ENCODE measurements around the gene OR1I1.

The OR1I1 gene

DNA sequence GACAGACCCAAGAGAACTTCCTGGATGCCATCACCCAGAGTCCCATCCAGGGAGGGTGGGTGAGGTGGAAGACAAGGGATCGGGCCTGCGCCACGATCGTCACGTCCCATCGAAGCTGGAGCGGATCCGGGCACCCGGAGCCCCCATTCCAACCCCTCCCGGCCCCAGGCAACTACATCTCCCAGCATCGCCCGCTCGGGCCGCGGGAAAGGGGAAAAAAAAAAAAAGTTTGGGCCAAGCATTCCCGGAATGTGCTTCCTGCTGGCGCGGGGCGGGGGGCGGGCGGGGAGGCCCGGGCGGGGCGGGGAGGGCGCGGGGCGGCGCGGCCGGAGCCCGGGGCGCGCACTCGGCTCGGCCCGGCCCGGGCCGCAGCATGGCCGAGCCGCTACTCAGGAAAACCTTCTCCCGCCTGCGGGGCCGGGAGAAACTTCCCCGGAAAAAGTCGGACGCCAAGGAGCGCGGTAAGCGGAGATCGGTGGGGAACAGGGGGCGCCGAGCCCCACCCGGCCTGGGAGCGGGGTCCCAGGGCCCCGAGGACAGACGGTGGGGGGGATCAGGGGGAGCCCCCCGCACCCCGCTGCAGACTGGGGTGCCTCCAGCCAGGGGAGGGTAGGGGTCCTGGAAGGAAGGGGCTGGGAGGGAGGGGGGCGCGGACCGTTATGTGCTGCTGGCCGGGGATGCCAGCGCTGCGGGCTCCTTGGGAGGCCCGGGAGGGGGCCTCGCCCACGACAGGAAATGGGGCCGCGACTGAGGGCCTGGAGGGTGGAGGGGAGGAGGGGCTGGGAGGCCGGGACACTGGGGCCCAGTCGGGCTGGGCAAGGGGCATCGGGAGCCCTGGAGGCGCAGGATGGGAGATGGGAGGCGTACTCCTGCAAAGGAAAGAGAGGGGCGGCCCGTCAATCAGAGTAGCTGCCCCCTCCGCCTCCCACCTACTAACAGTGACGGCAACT, 25.3 kb downstream of the OR1I1 start, which contains the start of gene SYDE1:
Gene SYDE1, plus strand, starts transcription at position 341 of the 950 bp plus-strand sequence. Its CDS starts 33 bp downstream, at position 374.
- H3K27me3 ChIP-seq (ENCODE audit: control insufficient read depth, low read length) = no peaks in the 10 kb centered on the region
- H3K9me3 ChIP-seq (ENCODE audit: control insufficient read depth, insufficient read depth, low read length) = peaks cover 5% of the 10 kb centered on the region; the same call in 1 of the 2 replicates
- H3K9me2 ChIP-seq (replicated peaks; ENCODE audit: control insufficient read depth, low read length) = no peaks in the 10 kb centered on the region
- H3K27ac ChIP-seq (ENCODE audit: low read depth, low read length) = no peak within 1 kb of the TSS
- no peak within 1 kb of the TSS for H3K4me2 ChIP-seq (ENCODE audit: low read length)
- H3K4me3 ChIP-seq (ENCODE audit: low read length) = no peak within 1 kb of the TSS
- no peaks in the 10 kb centered on the region for H3F3A ChIP-seq (ENCODE audit: control insufficient read depth, insufficient read depth)
- H3K4me1 ChIP-seq (ENCODE audit: control insufficient read depth, low read length) = no peaks in the 10 kb centered on the region
- H3K36me3 ChIP-seq (ENCODE audit: control insufficient read depth, low read length) = no peaks in the 10 kb centered on the region
- TF ChIP-seq, protein P1, sequence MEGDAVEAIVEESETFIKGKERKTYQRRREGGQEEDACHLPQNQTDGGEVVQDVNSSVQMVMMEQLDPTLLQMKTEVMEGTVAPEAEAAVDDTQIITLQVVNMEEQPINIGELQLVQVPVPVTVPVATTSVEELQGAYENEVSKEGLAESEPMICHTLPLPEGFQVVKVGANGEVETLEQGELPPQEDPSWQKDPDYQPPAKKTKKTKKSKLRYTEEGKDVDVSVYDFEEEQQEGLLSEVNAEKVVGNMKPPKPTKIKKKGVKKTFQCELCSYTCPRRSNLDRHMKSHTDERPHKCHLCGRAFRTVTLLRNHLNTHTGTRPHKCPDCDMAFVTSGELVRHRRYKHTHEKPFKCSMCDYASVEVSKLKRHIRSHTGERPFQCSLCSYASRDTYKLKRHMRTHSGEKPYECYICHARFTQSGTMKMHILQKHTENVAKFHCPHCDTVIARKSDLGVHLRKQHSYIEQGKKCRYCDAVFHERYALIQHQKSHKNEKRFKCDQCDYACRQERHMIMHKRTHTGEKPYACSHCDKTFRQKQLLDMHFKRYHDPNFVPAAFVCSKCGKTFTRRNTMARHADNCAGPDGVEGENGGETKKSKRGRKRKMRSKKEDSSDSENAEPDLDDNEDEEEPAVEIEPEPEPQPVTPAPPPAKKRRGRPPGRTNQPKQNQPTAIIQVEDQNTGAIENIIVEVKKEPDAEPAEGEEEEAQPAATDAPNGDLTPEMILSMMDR (IDR thresholded peaks at IDR 0.05; ENCODE audit: low read depth, low read length, poor library complexity, severe bottlenecking) = no peak
- no peak for TF ChIP-seq EZH2phosphoT487 (IDR thresholded peaks at IDR 0.05; ENCODE audit: borderline replicate concordance, low read length)
- no peaks in the 10 kb centered on the region for H4K20me1 ChIP-seq (ENCODE audit: control insufficient read depth, insufficient read depth, low read depth, low read length)
- H3K79me2 ChIP-seq (ENCODE audit: control insufficient read depth, low read length) = no peaks in the 10 kb centered on the region

DNA sequence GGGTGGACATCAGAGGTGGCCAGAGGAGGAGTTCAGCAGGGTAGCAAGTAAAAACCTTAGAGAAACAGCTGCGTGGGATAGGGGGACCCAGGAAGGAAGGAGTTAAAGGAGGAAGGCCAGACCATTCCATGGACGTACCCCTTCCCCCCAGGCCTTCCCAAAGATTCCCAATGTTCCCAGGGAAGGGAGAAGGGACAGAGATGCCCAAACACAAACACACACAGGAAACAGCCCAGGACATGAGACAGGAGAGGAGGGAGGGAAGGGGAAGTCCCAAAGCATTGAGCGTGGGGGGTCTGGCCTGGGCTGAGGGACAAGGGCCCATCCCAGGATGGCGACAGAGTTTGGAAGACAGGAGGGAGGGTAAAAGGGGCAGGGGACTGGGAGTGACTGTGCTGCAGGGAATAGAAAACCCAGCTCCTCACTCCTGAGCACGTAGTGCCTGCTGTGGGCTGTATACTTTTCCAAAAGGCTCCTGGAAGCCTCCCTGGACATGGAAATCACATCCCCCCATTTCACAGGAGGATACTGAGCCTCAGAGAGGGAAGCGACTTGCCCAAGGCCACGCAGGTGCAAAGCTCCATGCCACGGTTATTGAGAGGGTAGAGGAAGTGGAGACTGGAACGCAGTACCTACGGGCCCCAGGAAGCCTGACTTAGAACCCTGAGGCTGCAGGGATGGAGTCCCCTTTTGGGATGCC, 26.3 kb downstream of the OR1I1 start:
- H3K4me2 ChIP-seq (ENCODE audit: low read length) = no peak overlapping the region
- no peak overlapping the region for H3K4me3 ChIP-seq (ENCODE audit: low read length)
- H3K36me3 ChIP-seq (ENCODE audit: control insufficient read depth, low read length) = no peaks in the 10 kb centered on the region
- peaks cover 5% of the 10 kb centered on the region; the same call in 1 of the 2 replicates for H3K9me3 ChIP-seq (ENCODE audit: control insufficient read depth, insufficient read depth, low read length)
- no peaks in the 10 kb centered on the region for H3K4me1 ChIP-seq (ENCODE audit: control insufficient read depth, low read length)
- H3K9me2 ChIP-seq (replicated peaks; ENCODE audit: control insufficient read depth, low read length) = no peaks in the 10 kb centered on the region
- H4K20me1 ChIP-seq (ENCODE audit: control insufficient read depth, insufficient read depth, low read depth, low read length) = no peaks in the 10 kb centered on the region
- H3F3A ChIP-seq (ENCODE audit: control insufficient read depth, insufficient read depth) = no peaks in the 10 kb centered on the region
- H3K27me3 ChIP-seq (ENCODE audit: control insufficient read depth, low read length) = no peaks in the 10 kb centered on the region
- TF ChIP-seq EZH2phosphoT487 (IDR thresholded peaks at IDR 0.05; ENCODE audit: borderline replicate concordance, low read length) = no peak
- TF ChIP-seq, protein P1 (IDR thresholded peaks at IDR 0.05; ENCODE audit: low read depth, low read length, poor library complexity, severe bottlenecking) = no peak
- H3K27ac ChIP-seq (ENCODE audit: low read depth, low read length) = no peak overlapping the region
- no peaks in the 10 kb centered on the region for H3K79me2 ChIP-seq (ENCODE audit: control insufficient read depth, low read length)

DNA sequence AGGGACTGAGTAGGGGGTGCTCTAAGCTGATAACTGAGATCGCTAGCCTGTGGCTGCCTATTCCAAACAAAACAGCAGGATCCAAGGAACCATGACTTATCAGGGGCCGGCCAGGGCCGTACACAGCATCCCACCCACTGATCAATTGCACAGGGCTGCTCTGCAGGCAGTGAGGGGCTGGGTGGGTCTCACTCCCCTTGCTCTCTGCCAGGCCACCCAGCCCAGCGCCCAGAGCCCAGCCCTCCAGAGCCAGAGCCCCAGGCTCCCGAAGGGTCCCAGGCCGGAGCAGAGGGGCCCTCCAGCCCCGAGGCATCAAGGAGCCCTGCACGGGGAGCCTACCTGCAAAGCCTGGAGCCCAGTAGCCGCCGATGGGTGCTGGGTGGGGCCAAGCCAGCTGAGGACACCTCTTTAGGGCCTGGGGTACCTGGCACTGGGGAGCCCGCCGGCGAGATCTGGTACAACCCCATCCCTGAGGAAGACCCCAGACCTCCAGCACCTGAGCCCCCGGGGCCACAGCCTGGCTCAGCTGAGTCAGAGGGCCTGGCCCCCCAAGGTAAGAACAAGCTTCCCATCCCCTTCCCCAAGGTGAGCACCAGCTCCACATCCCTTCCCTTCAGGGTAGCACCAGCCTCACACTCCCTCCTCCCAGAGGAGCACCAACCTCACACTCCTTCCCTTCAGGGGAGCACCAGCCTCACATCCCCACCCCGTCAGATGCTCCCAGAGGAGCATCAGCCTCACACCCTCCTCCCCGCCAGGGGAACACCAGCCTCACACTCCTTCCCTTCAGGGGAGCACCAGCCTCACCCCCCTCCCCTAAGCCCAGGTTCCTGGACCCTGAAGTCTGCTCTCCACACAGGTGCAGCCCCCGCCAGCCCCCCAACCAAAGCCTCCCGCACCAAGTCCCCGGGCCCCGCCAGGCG, 27.1 kb downstream of the OR1I1 start:
- H3K9me2 ChIP-seq (replicated peaks; ENCODE audit: control insufficient read depth, low read length) = no peaks in the 10 kb centered on the region
- no peaks in the 10 kb centered on the region for H3K4me1 ChIP-seq (ENCODE audit: control insufficient read depth, low read length)
- no peaks in the 10 kb centered on the region for H3K36me3 ChIP-seq (ENCODE audit: control insufficient read depth, low read length)
- TF ChIP-seq, protein P1 (IDR thresholded peaks at IDR 0.05; ENCODE audit: low read depth, low read length, poor library complexity, severe bottlenecking) = no peak
- TF ChIP-seq EZH2phosphoT487 (IDR thresholded peaks at IDR 0.05; ENCODE audit: borderline replicate concordance, low read length) = no peak
- no peaks in the 10 kb centered on the region for H4K20me1 ChIP-seq (ENCODE audit: control insufficient read depth, insufficient read depth, low read depth, low read length)
- no peaks in the 10 kb centered on the region for H3F3A ChIP-seq (ENCODE audit: control insufficient read depth, insufficient read depth)
- H3K9me3 ChIP-seq (ENCODE audit: control insufficient read depth, insufficient read depth, low read length) = peaks cover 5% of the 10 kb centered on the region; the same call in 1 of the 2 replicates
- H3K27ac ChIP-seq (ENCODE audit: low read depth, low read length) = no peak overlapping the region
- H3K4me3 ChIP-seq (ENCODE audit: low read length) = no peak overlapping the region
- no peak overlapping the region for H3K4me2 ChIP-seq (ENCODE audit: low read length)
- H3K79me2 ChIP-seq (ENCODE audit: control insufficient read depth, low read length) = no peaks in the 10 kb centered on the region
- H3K27me3 ChIP-seq (ENCODE audit: control insufficient read depth, low read length) = no peaks in the 10 kb centered on the region
